OCI-LY3 (cell line): ENCODE results near the gene MAK.
A peak's percentile ranks its signal among the peaks of the same experiment; 100 is the strongest.

Experiments used
- EZH2phosphoT487 ChIP-seq: fragments of 200-600 bp; shearing (Covaris generic); IDR thresholded peaks from 2 replicates; pipeline ENCODE4 v1.6.1; 2018; ENCODE audit warnings: antibody characterized with exemption, mixed run types, low read depth
- TF ChIP-seq, protein P1 (sequence below): fragments of 200-600, 300-600 bp; sonication (generic); IDR thresholded peaks from 2 replicates; pipeline ENCODE4 v1.5.1; 2014; ENCODE audit warnings: antibody characterized with exemption, low read length, low read depth

DNA sequence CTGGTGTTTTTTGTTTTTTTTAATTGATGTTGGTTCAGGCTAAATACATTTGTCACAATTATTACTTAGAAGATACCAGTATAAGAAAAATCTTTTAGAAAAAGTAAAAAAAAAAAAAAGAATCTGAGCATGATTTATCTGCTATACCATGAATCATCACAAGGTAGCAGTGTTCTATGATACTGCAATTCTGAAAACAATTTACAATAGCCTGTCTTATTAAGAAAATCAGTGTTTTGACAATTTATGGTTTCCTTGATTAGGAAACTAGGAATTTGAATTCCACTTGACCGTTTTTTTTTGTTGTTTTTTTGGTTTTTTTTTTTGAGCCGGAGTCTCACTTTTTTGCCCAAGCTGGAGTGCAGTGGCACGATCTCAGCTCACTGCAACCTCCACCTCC, 9.3 kb upstream of the MAK start:
- TF ChIP-seq EZH2phosphoT487 = no peak
- TF ChIP-seq, protein P1, sequence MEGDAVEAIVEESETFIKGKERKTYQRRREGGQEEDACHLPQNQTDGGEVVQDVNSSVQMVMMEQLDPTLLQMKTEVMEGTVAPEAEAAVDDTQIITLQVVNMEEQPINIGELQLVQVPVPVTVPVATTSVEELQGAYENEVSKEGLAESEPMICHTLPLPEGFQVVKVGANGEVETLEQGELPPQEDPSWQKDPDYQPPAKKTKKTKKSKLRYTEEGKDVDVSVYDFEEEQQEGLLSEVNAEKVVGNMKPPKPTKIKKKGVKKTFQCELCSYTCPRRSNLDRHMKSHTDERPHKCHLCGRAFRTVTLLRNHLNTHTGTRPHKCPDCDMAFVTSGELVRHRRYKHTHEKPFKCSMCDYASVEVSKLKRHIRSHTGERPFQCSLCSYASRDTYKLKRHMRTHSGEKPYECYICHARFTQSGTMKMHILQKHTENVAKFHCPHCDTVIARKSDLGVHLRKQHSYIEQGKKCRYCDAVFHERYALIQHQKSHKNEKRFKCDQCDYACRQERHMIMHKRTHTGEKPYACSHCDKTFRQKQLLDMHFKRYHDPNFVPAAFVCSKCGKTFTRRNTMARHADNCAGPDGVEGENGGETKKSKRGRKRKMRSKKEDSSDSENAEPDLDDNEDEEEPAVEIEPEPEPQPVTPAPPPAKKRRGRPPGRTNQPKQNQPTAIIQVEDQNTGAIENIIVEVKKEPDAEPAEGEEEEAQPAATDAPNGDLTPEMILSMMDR = peak; percentile 40; the same call in 1 of the 2 replicates
